ENCODE results near the gene COL25A1.

Gene COL25A1

DNA sequence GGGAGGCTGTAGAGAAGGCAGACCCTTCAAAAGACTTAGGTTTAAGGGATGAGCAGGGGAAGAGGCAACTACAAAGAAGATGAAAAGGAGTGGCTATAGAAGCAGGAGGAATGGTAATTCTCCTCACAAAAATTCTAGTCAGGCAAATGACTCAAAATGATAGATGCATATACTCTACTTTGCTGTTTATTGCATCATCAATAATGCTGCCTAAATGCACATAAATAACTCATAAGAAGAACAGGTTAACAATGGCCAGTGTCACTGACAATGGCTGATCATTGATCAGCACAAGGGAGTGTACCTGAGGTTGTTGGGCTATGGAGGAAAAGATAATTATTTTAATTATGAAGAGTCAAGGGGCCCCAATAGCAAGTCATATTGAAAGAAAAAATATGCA, 354.9 kb downstream of the COL25A1 start:
- no peak overlapping the region for H3K4me3 ChIP-seq (ENCODE audit: low read depth, low read length)
- CTCF ChIA-PET = no interaction called here
- no peak for DNase-seq (ENCODE audit: low read depth, low spot score)
- POLR2A ChIA-PET = no interaction called here
- TF ChIP-seq, protein P1, sequence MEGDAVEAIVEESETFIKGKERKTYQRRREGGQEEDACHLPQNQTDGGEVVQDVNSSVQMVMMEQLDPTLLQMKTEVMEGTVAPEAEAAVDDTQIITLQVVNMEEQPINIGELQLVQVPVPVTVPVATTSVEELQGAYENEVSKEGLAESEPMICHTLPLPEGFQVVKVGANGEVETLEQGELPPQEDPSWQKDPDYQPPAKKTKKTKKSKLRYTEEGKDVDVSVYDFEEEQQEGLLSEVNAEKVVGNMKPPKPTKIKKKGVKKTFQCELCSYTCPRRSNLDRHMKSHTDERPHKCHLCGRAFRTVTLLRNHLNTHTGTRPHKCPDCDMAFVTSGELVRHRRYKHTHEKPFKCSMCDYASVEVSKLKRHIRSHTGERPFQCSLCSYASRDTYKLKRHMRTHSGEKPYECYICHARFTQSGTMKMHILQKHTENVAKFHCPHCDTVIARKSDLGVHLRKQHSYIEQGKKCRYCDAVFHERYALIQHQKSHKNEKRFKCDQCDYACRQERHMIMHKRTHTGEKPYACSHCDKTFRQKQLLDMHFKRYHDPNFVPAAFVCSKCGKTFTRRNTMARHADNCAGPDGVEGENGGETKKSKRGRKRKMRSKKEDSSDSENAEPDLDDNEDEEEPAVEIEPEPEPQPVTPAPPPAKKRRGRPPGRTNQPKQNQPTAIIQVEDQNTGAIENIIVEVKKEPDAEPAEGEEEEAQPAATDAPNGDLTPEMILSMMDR (IDR thresholded peaks at IDR 0.05; ENCODE audit: insufficient read depth, low read length, missing control alignments) = no peak

DNA sequence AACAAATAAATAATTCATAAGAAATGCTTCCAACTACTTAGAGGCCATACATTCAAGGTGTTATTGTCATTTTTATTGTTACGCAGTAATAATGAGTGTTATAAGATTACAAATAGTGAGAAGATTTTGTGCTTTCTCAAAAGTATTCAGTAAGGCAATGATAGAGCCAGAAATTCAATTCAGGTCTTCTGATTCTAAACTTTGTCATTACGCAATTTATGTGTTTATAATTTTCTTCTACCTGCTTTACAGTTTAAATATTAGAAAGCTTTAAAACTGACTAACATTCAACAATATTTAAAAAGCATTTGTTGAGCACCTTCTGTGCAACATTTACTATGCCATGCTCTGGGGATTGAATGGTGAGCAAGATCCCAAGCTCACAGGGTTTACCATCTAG, 356.2 kb downstream of the COL25A1 start:
- TF ChIP-seq, protein P1 (IDR thresholded peaks at IDR 0.05; ENCODE audit: insufficient read depth, low read length, missing control alignments) = no peak
- ChIA-PET POLR2A (no interaction called here), CTCF (no interaction called here)
- H3K4me3 ChIP-seq (ENCODE audit: low read depth, low read length) = no peak overlapping the region
- no peak for DNase-seq (ENCODE audit: low read depth, low spot score)

DNA sequence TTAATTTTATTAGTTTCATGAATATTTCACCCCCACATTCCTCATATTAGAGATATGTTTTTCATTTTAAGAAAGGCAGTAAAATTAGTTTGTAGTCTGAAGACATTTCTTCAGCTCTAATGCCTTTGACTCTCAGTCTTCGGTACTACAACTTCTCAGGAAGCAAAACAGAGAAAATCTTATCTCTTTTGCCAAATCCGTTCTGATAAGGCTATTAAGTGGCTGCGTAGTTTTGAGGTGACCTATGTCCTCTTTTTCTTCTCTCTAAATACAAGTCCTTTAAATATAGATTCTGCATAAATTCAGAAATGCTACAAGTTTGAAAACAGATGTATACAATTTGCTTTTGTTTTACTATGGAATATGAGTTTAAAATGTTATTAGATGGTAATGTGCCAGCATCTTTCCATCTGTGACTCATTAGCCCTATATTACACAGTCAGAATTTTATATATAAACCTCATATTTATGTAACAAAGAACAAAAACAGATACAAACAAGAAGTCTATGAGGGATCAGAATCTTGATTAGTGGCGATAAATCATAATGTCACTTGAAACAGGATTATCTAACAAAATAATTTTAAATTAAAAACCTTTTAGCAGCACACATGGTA, 358.4 kb downstream of the COL25A1 start:
- CTCF ChIA-PET = no interaction called here
- TF ChIP-seq, protein P1 (IDR thresholded peaks at IDR 0.05; ENCODE audit: insufficient read depth, low read length, missing control alignments) = no peak
- no peak overlapping the region for H3K4me3 ChIP-seq (ENCODE audit: low read depth, low read length)
- no peak for DNase-seq (ENCODE audit: low read depth, low spot score)
- POLR2A ChIA-PET = no interaction called here

DNA sequence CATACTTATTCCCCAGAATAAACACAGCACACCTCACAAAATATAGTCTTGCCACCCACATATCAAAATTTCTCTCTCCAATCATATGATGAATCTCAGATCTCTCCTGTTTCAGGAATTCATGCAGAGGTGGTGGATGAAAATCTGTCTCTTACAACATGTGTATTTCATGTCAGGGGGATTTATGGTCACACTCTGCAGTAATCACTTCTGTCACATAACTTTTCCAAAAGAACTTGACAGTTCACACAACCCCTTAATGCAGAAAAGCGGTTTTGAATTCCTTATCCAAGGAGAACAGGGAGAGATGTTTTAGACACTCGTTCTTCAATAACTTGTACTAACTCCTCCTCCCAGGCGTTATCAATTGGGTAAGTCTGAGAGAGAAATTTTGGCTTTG, 359.1 kb downstream of the COL25A1 start:
- no peak for DNase-seq (ENCODE audit: low read depth, low spot score)
- TF ChIP-seq, protein P1 (IDR thresholded peaks at IDR 0.05; ENCODE audit: insufficient read depth, low read length, missing control alignments) = no peak
- no peak overlapping the region for H3K4me3 ChIP-seq (ENCODE audit: low read depth, low read length)
- ChIA-PET POLR2A (no interaction called here), CTCF (no interaction called here)

DNA sequence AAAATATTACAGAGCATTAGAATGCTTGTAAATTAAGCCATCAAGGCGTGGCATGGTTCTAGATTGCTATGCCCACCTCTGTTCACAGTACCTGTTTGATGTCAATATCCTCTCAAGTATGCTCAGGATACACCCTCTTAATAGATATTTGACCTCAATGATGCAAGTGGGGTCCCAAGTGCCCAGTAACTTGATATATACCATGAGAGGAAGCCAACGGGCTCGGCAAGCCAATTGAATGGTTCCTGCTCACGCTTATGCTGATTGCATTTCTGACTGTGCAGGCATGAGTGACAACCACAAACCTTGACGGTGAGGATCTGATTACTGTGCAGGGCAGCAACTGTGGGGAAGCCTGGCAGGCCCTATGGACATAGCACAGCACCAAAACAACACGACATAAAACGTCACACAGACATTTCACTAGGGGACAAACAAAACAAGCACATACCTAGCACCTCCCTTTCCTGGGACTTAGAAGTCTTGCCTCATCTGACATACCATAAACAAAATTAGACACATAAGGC, 360.5 kb downstream of the COL25A1 start:
- ChIA-PET CTCF (no interaction called here), POLR2A (no interaction called here)
- TF ChIP-seq, protein P1 (IDR thresholded peaks at IDR 0.05; ENCODE audit: insufficient read depth, low read length, missing control alignments) = no peak
- H3K4me3 ChIP-seq (ENCODE audit: low read depth, low read length) = no peak overlapping the region
- DNase-seq (ENCODE audit: low read depth, low spot score) = no peak

DNA sequence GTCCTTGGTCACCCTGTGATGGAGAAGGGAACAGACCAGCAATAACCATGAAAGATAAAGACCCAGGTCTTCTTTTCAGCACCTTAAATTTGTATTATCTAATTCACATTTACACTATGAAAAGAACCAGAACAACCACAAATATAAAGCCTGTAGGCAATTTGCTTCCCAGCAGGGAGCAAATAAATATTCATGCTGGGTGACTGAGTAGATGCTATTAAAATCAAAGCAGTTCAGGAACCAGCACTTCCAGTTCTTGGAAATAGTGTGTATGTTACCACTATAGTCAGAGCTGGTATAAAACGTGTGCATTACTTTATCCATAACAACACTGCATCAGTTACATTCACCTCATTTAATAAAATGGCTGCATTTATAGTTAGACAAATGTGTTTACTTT, 361.8 kb downstream of the COL25A1 start:
- ChIA-PET POLR2A (no interaction called here), CTCF (no interaction called here)
- H3K4me3 ChIP-seq (ENCODE audit: low read depth, low read length) = no peak overlapping the region
- TF ChIP-seq, protein P1 (IDR thresholded peaks at IDR 0.05; ENCODE audit: insufficient read depth, low read length, missing control alignments) = no peak
- no peak for DNase-seq (ENCODE audit: low read depth, low spot score)
